Mesenchymal stem cell (in vitro differentiated cells and primary cell): ENCODE measurements around the gene TTC7B.

ENCODE experiments used
- DNase-seq: peaks from one replicate; pipeline ENCODE4 v3.0.0-alpha.2; 2013
- H2AFZ ChIP-seq: one replicate; pipeline ENCODE4 v1.6.1; 2013; ENCODE audit warnings: low read depth, mild to moderate bottlenecking, control low read depth, inconsistent platforms, low read length, moderate library complexity
- H2AK5ac ChIP-seq: 2 replicates; pipeline ENCODE4 v1.6.1; 2013; ENCODE audit warnings: low read length, moderate library complexity, mild to moderate bottlenecking, inconsistent platforms; ENCODE audit not compliant: severe bottlenecking
- H2BK120ac ChIP-seq: one replicate; pipeline ENCODE4 v1.6.1; 2013; ENCODE audit warnings: low read depth, mild to moderate bottlenecking, inconsistent platforms, low read length, moderate library complexity
- H2BK12ac ChIP-seq, 2 experiments: one replicate each; pipeline ENCODE4 v1.6.1; 2013; ENCODE audit warnings: inconsistent platforms in 2 of 2, low read length in 2 of 2, mild to moderate bottlenecking in 2 of 2, moderate library complexity in 2 of 2, control low read depth in 1 of 2
- H2BK15ac ChIP-seq: one replicate; pipeline ENCODE4 v1.6.1; 2013; ENCODE audit warnings: mild to moderate bottlenecking, low read depth, inconsistent platforms; ENCODE audit not compliant: poor library complexity, severe bottlenecking
- H2BK5ac ChIP-seq: 2 replicates; pipeline ENCODE4 v1.6.1; 2013; ENCODE audit warnings: low read depth, mild to moderate bottlenecking, low read length, control low read depth, inconsistent platforms; ENCODE audit not compliant: poor library complexity, severe bottlenecking
- H3K14ac ChIP-seq, 2 experiments: one replicate each; pipeline ENCODE4 v1.6.1; 2013; ENCODE audit warnings: inconsistent platforms in 2 of 2, low read length in 2 of 2, control low read depth in 1 of 2, mild to moderate bottlenecking in 1 of 2, moderate library complexity in 1 of 2
- H3K18ac ChIP-seq, 2 experiments: one replicate each; pipeline ENCODE4 v1.6.1; 2013; ENCODE audit warnings: inconsistent platforms in 2 of 2, low read length in 2 of 2, control low read depth in 1 of 2, low read depth in 1 of 2, mild to moderate bottlenecking in 1 of 2
- H3K23ac ChIP-seq, 2 experiments: one replicate each; pipeline ENCODE4 v1.6.1; 2013; ENCODE audit warnings: inconsistent platforms in 2 of 2, low read length in 2 of 2, mild to moderate bottlenecking in 2 of 2, moderate library complexity in 2 of 2, control low read depth in 1 of 2
- H3K27ac ChIP-seq: 2 replicates; pipeline ENCODE4 v1.5.1; 2013; ENCODE audit warnings: mild to moderate bottlenecking, moderate library complexity, low read length, control low read depth, inconsistent platforms; ENCODE audit not compliant: poor library complexity, severe bottlenecking
- H3K27me3 ChIP-seq, 2 experiments: 2 replicates each; pipeline versions ENCODE4 v1.6.1 to v1.7.0; 2013; ENCODE audit warnings: low read length in 2 of 2, mild to moderate bottlenecking in 2 of 2, moderate library complexity in 2 of 2, control low read depth in 1 of 2, inconsistent platforms in 1 of 2; ENCODE audit not compliant: control insufficient read depth in 1 of 2, insufficient read depth in 1 of 2
- H3K36me3 ChIP-seq, 2 experiments: 2 replicates each; pipeline versions ENCODE4 v1.6.1 to v1.7.0; 2013; ENCODE audit warnings: low read length in 2 of 2, control low read depth in 1 of 2, inconsistent platforms in 1 of 2, low read depth in 1 of 2, mild to moderate bottlenecking in 1 of 2; ENCODE audit not compliant: insufficient read depth in 2 of 2, control insufficient read depth in 1 of 2
- H3K4ac ChIP-seq, 2 experiments: one replicate each; pipeline ENCODE4 v1.6.1; 2013; ENCODE audit warnings: inconsistent platforms in 2 of 2, low read length in 2 of 2, mild to moderate bottlenecking in 2 of 2, moderate library complexity in 2 of 2, control low read depth in 1 of 2, low read depth in 1 of 2
- H3K4me1 ChIP-seq: 2 replicates; pipeline ENCODE4 v1.6.1; 2013; ENCODE audit warnings: low read depth, low read length, control low read depth; ENCODE audit not compliant: control insufficient read depth, insufficient read depth
- H3K4me2 ChIP-seq: 2 replicates; pipeline ENCODE4 v1.6.1; 2013; ENCODE audit warnings: low read length, mild to moderate bottlenecking, inconsistent platforms; ENCODE audit not compliant: poor library complexity, severe bottlenecking
- H3K4me3 ChIP-seq, 2 experiments: 2 replicates each; pipeline versions ENCODE4 v1.5.1 to v1.7.0; 2013; ENCODE audit warnings: low read length in 2 of 2, mild to moderate bottlenecking in 2 of 2, control low read depth in 1 of 2, low read depth in 1 of 2; ENCODE audit not compliant: insufficient read depth in 1 of 2
- H3K79me1 ChIP-seq: replicated peaks from 2 replicates; pipeline ENCODE4 v1.6.1; 2013; ENCODE audit warnings: mild to moderate bottlenecking, control low read depth, low read length, inconsistent platforms; ENCODE audit not compliant: poor library complexity, severe bottlenecking
- H3K9ac ChIP-seq: 2 replicates; pipeline ENCODE4 v1.7.0; 2013; ENCODE audit warnings: mild to moderate bottlenecking, low read length, moderate library complexity
- H3K9me3 ChIP-seq: 2 replicates; pipeline ENCODE4 v1.7.0; 2013; ENCODE audit warnings: mild to moderate bottlenecking, low read length; ENCODE audit not compliant: control insufficient read depth
- H4K8ac ChIP-seq: one replicate; pipeline ENCODE4 v1.6.1; 2013; ENCODE audit warnings: inconsistent platforms, mild to moderate bottlenecking, low read length, moderate library complexity
- H4K91ac ChIP-seq: one replicate; pipeline ENCODE4 v1.6.1; 2013; ENCODE audit warnings: mild to moderate bottlenecking, low read length, inconsistent platforms
- WGBS: methylation state at CpG from one replicate; pipeline ENCODE4 v1.1.7; 2013; ENCODE audit warnings: mixed read lengths; 5-methylcytosine and 5-hydroxymethylcytosine counted together

The TTC7B gene

DNA sequence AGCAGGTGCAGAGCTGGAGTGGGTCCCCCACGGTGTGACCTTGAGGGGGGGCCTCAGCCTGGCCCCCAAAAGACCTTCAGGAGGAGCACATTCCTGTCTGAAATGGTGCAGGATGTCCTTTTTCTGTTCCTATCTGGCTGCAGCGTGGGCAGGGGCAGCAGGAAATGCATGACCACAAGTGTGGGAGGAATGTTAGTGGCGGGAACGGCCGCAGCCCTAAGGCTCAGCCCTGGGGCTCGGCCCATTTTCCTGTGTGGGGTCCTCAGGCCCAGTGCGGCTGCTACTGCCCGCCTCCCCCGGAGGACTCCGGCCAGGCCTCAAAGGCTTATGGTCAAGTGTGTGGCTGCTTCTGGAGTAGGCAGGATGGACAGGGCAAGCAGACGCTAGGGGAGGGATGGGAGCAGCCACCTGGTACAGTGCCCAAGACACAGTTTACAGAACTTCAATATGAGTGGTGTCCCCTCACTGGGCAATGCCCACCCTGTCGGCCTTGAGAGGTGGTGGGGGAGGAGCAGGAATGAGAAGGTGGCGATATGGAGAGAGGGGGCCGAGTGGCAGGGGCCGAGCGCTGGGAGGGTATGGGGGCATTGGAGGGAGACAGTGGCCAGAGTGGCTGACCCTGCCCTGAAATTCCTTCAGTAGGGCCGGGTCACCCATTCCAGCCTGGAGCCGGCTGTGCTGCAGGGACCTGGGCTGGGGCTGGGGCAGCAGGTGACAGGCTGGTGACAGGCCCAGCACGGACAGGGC lies 282.0 kb downstream of the TTC7B start:
- H2BK12ac ChIP-seq = peak overlapping the region in 1 of 2 experiments; percentile 38
- no peak overlapping the region for H2BK120ac ChIP-seq
- no peak overlapping the region for H2AFZ ChIP-seq
- peak overlapping the region in 1 of 2 experiments; percentile 35 for H3K14ac ChIP-seq
- no peaks in the 10 kb centered on the region for H3K79me1 ChIP-seq
- 62% methylated on average over 19 of the region's 19 CpGs for WGBS
- H3K36me3 ChIP-seq = peaks cover 0 to 8% of the 10 kb centered on the region in 2 experiments
- H3K9me3 ChIP-seq = no peaks in the 10 kb centered on the region
- H3K23ac ChIP-seq = no peak overlapping the region
- H2AK5ac ChIP-seq = no peak overlapping the region
- H2BK15ac ChIP-seq = no peak overlapping the region
- H4K8ac ChIP-seq = peak overlapping the region; percentile 66
- no peak overlapping the region for H2BK5ac ChIP-seq
- H3K4ac ChIP-seq = peak overlapping the region in 1 of 2 experiments; percentile 47
- H3K27ac ChIP-seq = no peak overlapping the region
- no peak overlapping the region for H3K9ac ChIP-seq
- H3K4me2 ChIP-seq = no peak overlapping the region
- H4K91ac ChIP-seq = peak overlapping the region; percentile 81
- peak overlapping the region in 1 of 2 experiments; percentile 76 for H3K18ac ChIP-seq
- H3K4me1 ChIP-seq = peaks cover 18% of the 10 kb centered on the region
- H3K4me3 ChIP-seq = no peak overlapping the region
- no peaks in the 10 kb centered on the region for H3K27me3 ChIP-seq
- DNase-seq = peak; percentile 15

DNA sequence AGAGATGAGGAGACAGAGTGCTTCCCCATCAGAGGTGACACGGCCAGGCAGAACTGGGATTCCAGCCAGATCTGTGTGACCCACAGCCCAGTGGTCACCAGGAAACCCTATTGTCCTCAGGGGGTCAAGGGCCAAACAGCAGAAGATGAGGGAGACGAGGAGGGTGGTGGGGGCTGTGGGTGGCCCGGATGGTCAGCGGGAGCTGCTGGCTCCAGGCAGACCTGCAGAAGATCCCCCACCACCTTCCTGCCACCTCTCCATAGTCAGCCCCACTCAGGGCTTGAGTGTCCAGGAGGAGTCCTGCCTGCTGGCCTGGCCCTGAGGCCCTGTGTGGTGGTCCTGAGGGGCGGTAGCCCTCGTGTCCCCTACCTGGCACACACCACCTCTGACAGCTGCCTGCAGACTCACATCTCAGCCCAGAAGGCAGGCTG lies 282.6 kb downstream of the TTC7B start:
- Histone ChIP-seq H3K27me3 (no peaks in the 10 kb centered on the region), H3K79me1 (no peaks in the 10 kb centered on the region), H4K8ac (peak overlapping the region; percentile 36), H3K4me3 (no peak overlapping the region), H3K18ac (peak overlapping the region in 1 of 2 experiments; percentile 76), H2BK15ac (peak overlapping the region; percentile 34), H3K9ac (no peak overlapping the region), H3K36me3 (peaks cover 0 to 3% of the 10 kb centered on the region in 2 experiments), H2BK12ac (peak overlapping the region; percentile 11 to 86), H2AK5ac (peak overlapping the region; percentile 49), H2BK120ac (no peak overlapping the region), H2BK5ac (no peak overlapping the region), H3K14ac (peak overlapping the region in 1 of 2 experiments; percentile 35), H3K4me2 (no peak overlapping the region), H3K4ac (peak overlapping the region in 1 of 2 experiments; percentile 47), H4K91ac (peak overlapping the region; percentile 73), H2AFZ (no peak overlapping the region), H3K27ac (no peak overlapping the region), H3K23ac (no peak overlapping the region), H3K4me1 (peaks cover 18% of the 10 kb centered on the region), H3K9me3 (no peaks in the 10 kb centered on the region)
- WGBS = 76% methylated on average over 6 of the region's 6 CpGs
- DNase-seq = no peak

DNA sequence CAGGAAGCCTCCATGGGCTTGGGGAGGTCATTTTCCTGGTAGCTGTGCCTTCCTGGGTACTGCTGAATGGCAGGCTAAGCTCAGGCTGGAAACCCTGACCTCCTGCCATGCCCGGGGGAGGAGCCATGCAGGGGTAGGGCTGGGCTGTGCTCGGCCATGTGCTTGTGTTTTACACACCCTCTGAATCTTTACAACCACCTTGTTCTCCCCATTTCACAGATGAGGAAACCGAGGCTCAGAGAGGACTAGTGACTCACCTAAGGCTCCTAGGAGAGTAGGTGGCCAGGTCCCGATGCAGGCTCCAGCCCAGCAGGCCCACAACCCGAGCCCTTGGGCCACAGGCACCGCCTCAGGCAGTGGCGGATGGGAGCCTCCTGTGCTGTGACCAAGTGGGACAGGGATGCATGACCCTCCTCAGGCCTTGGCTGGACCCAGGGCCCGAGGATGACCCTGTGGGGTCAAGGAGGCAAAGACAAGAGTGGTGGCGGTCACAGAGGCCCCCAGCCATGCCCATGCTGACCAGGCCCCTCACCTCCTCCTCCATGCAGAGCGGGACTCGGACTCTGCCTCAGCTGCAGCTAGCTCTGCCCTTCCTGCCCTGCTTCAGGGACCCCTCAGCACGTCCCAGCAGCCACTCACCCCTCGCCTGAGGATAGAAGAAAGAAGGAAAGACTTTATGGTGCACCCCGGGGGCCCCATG lies 283.3 kb downstream of the TTC7B start:
- Histone ChIP-seq H3K4me3 (no peak overlapping the region), H4K91ac (peak overlapping the region; percentile 72)
- 92% methylated on average over 11 of the region's 14 CpGs for WGBS

DNA sequence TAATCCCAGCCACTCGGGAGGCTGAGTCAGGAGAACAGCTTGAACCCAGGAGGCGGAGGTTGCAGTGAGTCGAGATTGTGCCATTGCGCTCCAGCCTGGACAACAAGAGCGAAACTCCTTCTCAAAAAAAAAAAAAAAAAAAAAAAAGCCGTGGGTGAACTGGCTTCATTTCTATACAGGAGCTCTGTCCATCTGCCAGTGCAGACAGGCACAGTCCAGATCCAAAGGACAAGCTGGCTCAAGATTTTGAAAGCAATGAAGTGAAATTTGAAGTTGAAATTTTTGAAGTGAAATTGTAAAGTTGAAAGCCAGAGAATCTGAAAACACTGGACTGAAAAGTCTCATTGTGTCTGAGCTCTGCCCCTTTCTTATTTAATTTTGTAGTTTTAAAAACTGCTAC lies 284.7 kb downstream of the TTC7B start:
- H3K4me2 ChIP-seq = no peak overlapping the region
- H3K79me1 ChIP-seq = no peaks in the 10 kb centered on the region
- H3K23ac ChIP-seq = no peak overlapping the region
- DNase-seq = no peak
- WGBS = 91% methylated on average over 4 of the region's 6 CpGs
- H3K4me1 ChIP-seq = peaks cover 16% of the 10 kb centered on the region
- H3K4ac ChIP-seq = no peak overlapping the region
- no peak overlapping the region for H3K27ac ChIP-seq
- no peak overlapping the region for H3K18ac ChIP-seq
- H3K36me3 ChIP-seq = peaks cover 0 to 1% of the 10 kb centered on the region in 2 experiments
- H3K9me3 ChIP-seq = peaks cover 6% of the 10 kb centered on the region
- no peak overlapping the region for H4K8ac ChIP-seq
- H2BK120ac ChIP-seq = no peak overlapping the region
- no peak overlapping the region for H2AK5ac ChIP-seq
- no peak overlapping the region for H3K9ac ChIP-seq
- H2BK12ac ChIP-seq = no peak overlapping the region
- no peaks in the 10 kb centered on the region for H3K27me3 ChIP-seq
- H2AFZ ChIP-seq = no peak overlapping the region
- no peak overlapping the region for H2BK5ac ChIP-seq
- no peak overlapping the region for H2BK15ac ChIP-seq
- H3K14ac ChIP-seq = no peak overlapping the region
- H3K4me3 ChIP-seq = no peak overlapping the region
- H4K91ac ChIP-seq = no peak overlapping the region

More for the DNA sequence above, 283.3 kb downstream of the TTC7B start:
- H3K79me1 ChIP-seq = no peaks in the 10 kb centered on the region
- no peak overlapping the region for H3K4me2 ChIP-seq
- no peak overlapping the region for H3K23ac ChIP-seq
- no peak for DNase-seq
- peak overlapping the region; percentile 23 to 37 for H3K18ac ChIP-seq
- H3K9ac ChIP-seq = no peak overlapping the region
- H3K36me3 ChIP-seq = peaks cover 0 to 3% of the 10 kb centered on the region in 2 experiments
- H2BK12ac ChIP-seq = peak overlapping the region in 1 of 2 experiments; percentile 70
- H2AFZ ChIP-seq = no peak overlapping the region
- no peak overlapping the region for H2AK5ac ChIP-seq
- H3K9me3 ChIP-seq = no peaks in the 10 kb centered on the region
- no peak overlapping the region for H2BK120ac ChIP-seq
- no peaks in the 10 kb centered on the region for H3K27me3 ChIP-seq
- no peak overlapping the region for H3K27ac ChIP-seq
- H3K4ac ChIP-seq = peak overlapping the region in 1 of 2 experiments; percentile 59
- peak overlapping the region; percentile 32 for H4K8ac ChIP-seq
- peak overlapping the region; percentile 34 for H2BK15ac ChIP-seq
- H3K14ac ChIP-seq = no peak overlapping the region
- H2BK5ac ChIP-seq = no peak overlapping the region
- peaks cover 18% of the 10 kb centered on the region for H3K4me1 ChIP-seq
